ENCODE results near the gene SLFNL1. TPM values are rescaled to one million over a fixed set of nuclear protein-coding genes. Genes with fewer than 3 reads are reported as not detected.

SLFNL1 gene
- 0.02 to 0.09 TPM (median 0.05 TPM) in 4 of 5 replicates, not detected in the other for total RNA-seq (2022; extraction: Qiagen RNA extraction)

GRCh38 chr1:41021526-41022308, at the start of gene SLFNL1:
Gene SLFNL1, minus strand, starts transcription at chr1:41021725. Its CDS starts 1,065 bp downstream, at chr1:41020660.

GRCh38 chr1:40979241-40980067, 42.1 kb downstream of the SLFNL1 start, which contains the start of gene CTPS1:
Gene CTPS1, plus strand, starts transcription at chr1:40979696. Its CDS starts 3,595 bp downstream, at chr1:40983291.

Other genes starting within 250 kb of the SLFNL1 start
- 0.13 to 0.24 TPM (median 0.22 TPM) in 5 replicates for gene KCNQ4, start 237.9 kb downstream of the SLFNL1 start, total RNA-seq (2022; extraction: Qiagen RNA extraction)
- 40.2 to 90.2 TPM (median 73.5 TPM) in 5 replicates for gene CITED4, start 159.4 kb downstream of the SLFNL1 start, total RNA-seq (2022; extraction: Qiagen RNA extraction)
- gene CTPS1, start 42.0 kb downstream of the SLFNL1 start, total RNA-seq (2022; extraction: Qiagen RNA extraction) = 78.9 to 108 TPM (median 92.3 TPM) in 5 replicates
- gene SCMH1, start 220.6 kb upstream of the SLFNL1 start, total RNA-seq (2022; extraction: Qiagen RNA extraction) = 10.1 to 13.3 TPM (median 11.8 TPM) in 5 replicates

Data from A549 treated with CORT108297 at 1 μM for 4 hours (cell line).